KMS-11 (cell line): ENCODE measurements around the gene ZKSCAN1.

ENCODE experiments used
- H2AFZ ChIP-seq: fragments of 200-600 bp; sonication (generic); 2 replicates; pipeline ENCODE4 v1.6.1; 2016; ENCODE audit warnings: antibody characterized with exemption, mixed run types, low read depth
- H3K27ac ChIP-seq: fragments of 200-600 bp; sonication (generic); 2 replicates; pipeline ENCODE4 v1.6.1; 2016; ENCODE audit warnings: mild to moderate bottlenecking, mixed run types
- H3K27me3 ChIP-seq: fragments of 200-600 bp; sonication (generic); 2 replicates; pipeline ENCODE4 v1.6.1; 2017; ENCODE audit warnings: mild to moderate bottlenecking, low read depth, mixed run types, moderate library complexity; ENCODE audit not compliant: insufficient read depth
- H3K36me3 ChIP-seq: fragments of 200-600 bp; sonication (generic); 2 replicates; pipeline ENCODE4 v1.6.1; 2017; ENCODE audit warnings: mild to moderate bottlenecking, mixed run types; ENCODE audit not compliant: insufficient read depth
- H3K4me1 ChIP-seq: fragments of 200-600 bp; sonication (generic); 2 replicates; pipeline ENCODE4 v1.6.1; 2016; ENCODE audit warnings: mild to moderate bottlenecking, low read depth, mixed run types; ENCODE audit not compliant: poor library complexity, severe bottlenecking
- H3K4me2 ChIP-seq: fragments of 200-600 bp; sonication (generic); 2 replicates; pipeline ENCODE4 v1.7.0; 2016; ENCODE audit warnings: mild to moderate bottlenecking, mixed run types
- H3K4me3 ChIP-seq: fragments of 200-600 bp; sonication (generic); IDR thresholded peaks from 2 replicates; pipeline ENCODE4 v1.6.1; 2017; ENCODE audit warnings: low read depth, low read length, mixed read lengths; ENCODE audit not compliant: insufficient read depth
- H3K79me2 ChIP-seq: fragments of 200-600 bp; sonication (generic); 2 replicates; pipeline ENCODE4 v1.6.1; 2016; ENCODE audit warnings: low read depth, mixed run types; ENCODE audit not compliant: insufficient read depth
- H3K9ac ChIP-seq: fragments of 200-600 bp; sonication (generic); 2 replicates; pipeline ENCODE4 v1.6.1; 2016; ENCODE audit warnings: mild to moderate bottlenecking, mixed run types
- H4K20me1 ChIP-seq: fragments of 200-600 bp; sonication (generic); 2 replicates; pipeline ENCODE4 v1.6.1; 2016; ENCODE audit warnings: mild to moderate bottlenecking, mixed run types; ENCODE audit not compliant: insufficient read depth
- CTCF ChIP-seq: fragments of 200-600 bp; sonication (generic); conservative IDR thresholded peaks from 2 replicates; pipeline ENCODE4 v1.6.1; 2017; ENCODE audit warnings: low read depth, mild to moderate bottlenecking, antibody characterized with exemption, low read length, moderate library complexity, mixed read lengths

ZKSCAN1 gene

GRCh38 chr7:100016215-100016901 is 962 bp downstream of the ZKSCAN1 start:
- H3K4me3 ChIP-seq = no peak overlapping the region
- no peaks in the 10 kb centered on the region for H3K36me3 ChIP-seq
- H3K27ac ChIP-seq = peak overlapping the region; percentile 73; the same call in 1 of the 2 replicates
- H3K79me2 ChIP-seq = peaks cover 28% of the 10 kb centered on the region
- H3K9ac ChIP-seq = peak overlapping the region; percentile 94
- no peaks in the 10 kb centered on the region for H4K20me1 ChIP-seq
- peak overlapping the region; percentile 90 for H3K4me2 ChIP-seq
- peaks cover 13% of the 10 kb centered on the region for H3K4me1 ChIP-seq
- peak overlapping the region; percentile 79; the same call in 1 of the 2 replicates for H2AFZ ChIP-seq
- H3K27me3 ChIP-seq = no peaks in the 10 kb centered on the region
- TF ChIP-seq CTCF = no peak

DNA sequence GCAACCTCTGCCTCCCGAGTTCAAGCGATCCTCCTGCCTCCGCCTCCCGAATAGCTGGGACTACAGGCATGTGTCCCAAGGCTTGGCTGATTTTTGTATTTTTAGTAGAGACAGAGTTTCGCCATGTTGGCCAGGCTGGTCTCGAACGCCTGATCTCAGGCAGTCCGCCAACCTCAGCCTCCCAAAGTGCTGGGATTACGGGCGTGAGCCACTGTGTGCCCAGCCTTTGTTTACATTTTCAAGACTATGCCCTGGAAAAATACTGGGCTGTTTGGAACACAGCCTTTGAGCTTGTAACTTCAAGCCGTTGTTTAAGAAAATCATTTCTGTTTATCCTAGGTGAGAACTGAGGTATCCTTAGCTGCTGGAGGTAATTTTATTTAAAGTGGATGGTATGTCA is 1.9 kb downstream of the ZKSCAN1 start:
- Histone ChIP-seq H3K4me3 (no peak overlapping the region), H3K36me3 (no peaks in the 10 kb centered on the region), H3K9ac (no peak overlapping the region), H3K27me3 (no peaks in the 10 kb centered on the region), H3K27ac (no peak overlapping the region), H3K79me2 (peaks cover 28% of the 10 kb centered on the region), H3K4me1 (peaks cover 13% of the 10 kb centered on the region), H3K4me2 (peak overlapping the region; percentile 90; the same call in 1 of the 2 replicates), H2AFZ (no peak overlapping the region), H4K20me1 (no peaks in the 10 kb centered on the region)
- no peak for TF ChIP-seq CTCF

- H2AFZ ChIP-seq = no peak overlapping the region
- H3K4me1 ChIP-seq = peaks cover 13% of the 10 kb centered on the region
- no peak overlapping the region for H3K9ac ChIP-seq
- no peaks in the 10 kb centered on the region for H4K20me1 ChIP-seq
- no peak overlapping the region for H3K4me2 ChIP-seq
- H3K79me2 ChIP-seq = peaks cover 28% of the 10 kb centered on the region
- TF ChIP-seq CTCF = no peak
- no peaks in the 10 kb centered on the region for H3K36me3 ChIP-seq
- H3K4me3 ChIP-seq = no peak overlapping the region
- no peaks in the 10 kb centered on the region for H3K27me3 ChIP-seq
- no peak overlapping the region for H3K27ac ChIP-seq
Measured at GRCh38 chr7:100017875-100018274, 2.5 kb downstream of the ZKSCAN1 start.

- no peak for TF ChIP-seq CTCF
Measured at GRCh38 chr7:100019908-100020307, 4.5 kb downstream of the ZKSCAN1 start.

More at GRCh38 chr7:100019908-100020307, 4.5 kb downstream of the ZKSCAN1 start:
- no peak overlapping the region for H2AFZ ChIP-seq
- H3K27ac ChIP-seq = no peak overlapping the region
- H3K79me2 ChIP-seq = peaks cover 28% of the 10 kb centered on the region
- H3K36me3 ChIP-seq = peaks cover 10% of the 10 kb centered on the region; the same call in 1 of the 2 replicates
- no peaks in the 10 kb centered on the region for H4K20me1 ChIP-seq
- no peak overlapping the region for H3K4me2 ChIP-seq
- H3K4me3 ChIP-seq = no peak overlapping the region
- no peak overlapping the region for H3K9ac ChIP-seq
- H3K4me1 ChIP-seq = peaks cover 12% of the 10 kb centered on the region
- H3K27me3 ChIP-seq = no peaks in the 10 kb centered on the region
